Activated CD8-positive, alpha-beta memory T cell treated with anti-CD3 and anti-CD28 coated beads, Interleukin-2, amount 50 U/mL, for 24 hours (primary cell): ENCODE results near the gene SETD2.

ENCODE experiments used
- DNase-seq: peaks from one replicate; pipeline ENCODE4 v3.0.0-alpha.2; 2020; ENCODE audit errors: extremely low read depth

SETD2 gene

GRCh38 chr3:46985588-46985987 is 178.3 kb downstream of the SETD2 start:
- DNase-seq, result no peak

DNA sequence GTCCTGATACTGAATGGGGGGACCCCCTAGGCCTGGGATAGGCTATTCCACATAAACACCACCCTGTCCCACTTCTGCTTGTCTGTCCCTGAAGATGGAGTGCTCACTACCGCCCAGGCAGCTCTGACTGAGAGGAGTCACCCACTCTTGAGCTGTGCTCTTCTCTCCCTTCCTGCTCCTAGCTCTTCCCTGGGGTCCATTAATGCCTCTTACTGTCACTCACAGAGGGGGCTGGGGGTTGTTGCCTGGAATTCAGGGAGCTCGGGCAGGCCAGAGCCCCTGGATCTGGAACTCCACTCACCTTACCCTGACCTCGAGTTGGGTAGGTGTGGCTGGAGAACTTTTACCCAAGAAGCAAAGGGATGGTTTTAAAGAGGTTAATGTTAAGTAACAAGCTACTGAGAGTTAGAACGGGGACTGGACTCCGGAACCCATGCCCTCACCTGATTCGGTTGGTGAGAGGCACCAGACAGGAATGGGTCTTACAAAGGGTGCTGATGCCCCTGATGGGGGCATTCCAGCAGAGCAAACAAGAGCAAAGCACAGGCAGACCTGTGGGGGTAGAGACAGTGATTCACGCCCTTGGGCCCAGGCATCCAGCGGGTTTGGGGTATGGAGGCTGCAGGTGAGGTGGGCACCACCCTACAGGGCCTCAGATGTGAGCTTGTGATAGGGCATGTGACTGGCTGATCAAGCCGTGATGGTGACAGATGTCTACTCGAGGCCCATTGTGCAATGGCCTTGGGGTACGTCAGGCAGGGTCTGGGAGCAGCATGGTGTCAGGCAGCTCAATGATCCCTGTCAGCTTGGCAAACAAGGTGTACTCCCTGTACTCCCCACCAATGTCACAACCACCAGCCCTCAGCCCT is 179.1 kb downstream of the SETD2 start:
- no peak for DNase-seq

- no peak for DNase-seq
These were observed 181.4 kb downstream of the SETD2 start for GRCh38 chr3:46982546-46982945.

DNA sequence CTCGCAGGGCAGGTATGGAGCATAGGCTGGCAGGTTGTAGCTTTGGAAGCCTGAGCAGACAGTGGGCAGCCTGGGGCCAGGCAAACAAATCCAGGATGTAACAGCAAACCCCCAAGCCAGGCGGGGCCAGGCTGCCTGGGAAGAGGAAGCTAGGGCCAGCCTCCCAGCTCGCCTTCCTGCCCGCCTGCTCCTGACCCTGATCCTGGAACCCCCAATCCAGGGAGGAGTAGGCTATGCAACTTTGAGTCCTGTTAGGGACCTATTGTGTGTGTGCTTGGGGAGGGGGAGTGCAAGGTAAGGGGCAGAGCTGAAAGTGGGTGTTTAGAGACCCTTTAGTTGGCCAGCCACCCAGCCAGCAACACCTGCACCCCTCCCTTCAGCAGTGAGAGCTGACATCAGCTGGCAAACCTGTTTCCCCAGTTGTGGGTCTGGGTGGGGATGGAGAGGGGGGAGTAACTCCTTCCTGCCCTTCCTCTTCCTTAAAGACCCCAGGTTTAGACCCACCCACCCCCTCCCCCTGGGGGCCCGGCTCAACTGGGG is 181.9 kb downstream of the SETD2 start:
- no peak for DNase-seq

GRCh38 chr3:46979958-46980497 is 183.9 kb downstream of the SETD2 start:
- DNase-seq, result no peak

DNA sequence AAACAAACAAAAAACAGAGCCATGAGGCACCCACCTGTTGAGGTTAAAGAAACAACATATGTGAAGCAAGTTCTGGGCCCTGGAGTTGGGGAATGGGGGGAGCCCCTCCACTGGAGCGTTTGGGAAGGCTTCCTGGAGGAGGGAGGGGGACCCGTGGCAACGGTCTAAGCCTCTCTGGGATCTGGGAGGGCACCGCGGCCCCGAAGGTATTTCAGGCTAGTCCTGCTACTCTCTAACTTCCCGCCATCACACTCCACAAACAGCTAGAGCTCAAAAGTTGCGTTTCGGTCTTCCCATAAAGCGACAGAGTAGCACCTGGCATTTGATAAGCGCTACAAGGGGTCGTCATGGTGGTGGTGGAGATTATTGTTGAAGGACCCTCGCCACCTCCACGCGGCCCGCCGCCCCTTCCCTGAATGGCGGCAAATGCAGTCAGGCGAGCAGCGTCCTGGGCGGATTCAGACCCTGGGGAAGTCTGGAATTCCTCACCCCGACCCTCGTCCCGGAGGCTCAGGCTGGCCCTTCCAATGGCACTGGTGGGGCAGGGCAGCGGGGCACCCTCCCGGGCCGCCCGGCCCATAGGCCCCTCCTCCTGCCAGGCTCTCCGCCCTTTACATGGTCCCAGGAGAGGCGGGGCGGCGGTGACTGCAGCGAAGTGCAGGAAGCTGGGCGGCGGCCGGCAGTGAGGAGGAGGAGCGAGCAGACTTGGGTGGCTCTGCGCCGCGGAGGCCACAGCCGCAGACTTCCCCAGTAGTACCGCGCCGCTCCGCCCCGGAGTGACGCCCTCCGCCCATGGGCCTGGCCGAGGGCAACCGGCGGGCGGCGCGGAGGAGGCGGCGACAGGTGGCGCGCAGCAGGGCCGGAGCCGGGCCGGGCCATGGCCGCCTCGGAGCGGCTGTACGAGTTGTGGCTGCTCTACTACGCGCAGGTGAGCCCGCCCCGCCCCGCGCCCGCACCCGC is 184.6 kb downstream of the SETD2 start, which contains the start of gene NBEAL2:
Gene NBEAL2, plus strand, starts transcription at position 682 of the 960 bp plus-strand sequence. Its CDS starts 196 bp downstream, at position 878.
- peak; percentile 91 for DNase-seq

- DNase-seq, result no peak
These were observed 185.5 kb downstream of the SETD2 start for GRCh38 chr3:46978381-46978780.

- no peak for DNase-seq
These were observed 186.1 kb downstream of the SETD2 start for GRCh38 chr3:46977811-46978195.

- peak; percentile 92 for DNase-seq
These were observed 187.4 kb downstream of the SETD2 start, which contains the start of gene CCDC12 for GRCh38 chr3:46976326-46977190. Gene CCDC12 (minus strand): TSS chr3:46976745. CDS start chr3:46976732, 13 bp downstream.

DNA sequence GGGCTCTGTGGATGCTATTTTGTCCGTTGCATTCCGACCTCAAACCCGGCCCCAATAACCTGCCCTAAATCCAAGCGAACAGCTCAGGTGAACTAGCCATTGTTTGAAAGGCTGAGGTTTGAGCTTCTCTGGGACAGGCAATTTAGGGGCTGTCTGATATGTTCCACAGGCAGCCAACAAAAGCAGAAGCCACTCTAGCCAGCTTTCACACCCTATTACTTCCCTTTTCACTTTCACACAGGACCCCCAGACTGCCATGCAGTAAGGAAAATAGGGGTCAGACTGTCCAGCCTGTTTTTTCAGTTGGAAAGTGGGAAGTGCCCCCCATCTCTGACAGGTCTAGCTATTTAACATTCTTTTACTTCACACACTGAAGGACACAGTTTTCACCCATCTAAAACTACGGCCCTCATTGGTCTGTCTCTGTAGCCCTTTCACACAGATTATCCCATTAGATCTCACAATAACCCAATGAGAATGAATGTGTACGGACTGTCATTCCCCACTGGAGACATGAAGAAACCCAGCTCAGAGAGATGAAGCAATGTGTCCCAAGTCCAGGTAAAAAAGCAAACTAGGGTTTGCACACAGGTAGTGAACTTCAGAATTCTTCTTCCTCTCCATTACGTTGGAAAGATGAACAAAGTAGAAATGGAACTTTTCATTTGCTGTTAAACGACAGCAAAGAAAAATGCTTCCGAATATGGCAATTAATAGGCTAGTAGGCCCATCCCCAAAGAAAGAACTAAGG is 189.3 kb downstream of the SETD2 start:
- DNase-seq, result no peak

GRCh38 chr3:46972396-46972795 is 191.5 kb downstream of the SETD2 start:
- no peak for DNase-seq

GRCh38 chr3:46971742-46972141 is 192.2 kb downstream of the SETD2 start:
- no peak for DNase-seq

GRCh38 chr3:46971151-46971550 is 192.8 kb downstream of the SETD2 start:
- no peak for DNase-seq

GRCh38 chr3:46970391-46971091 is 193.4 kb downstream of the SETD2 start:
- no peak for DNase-seq

DNA sequence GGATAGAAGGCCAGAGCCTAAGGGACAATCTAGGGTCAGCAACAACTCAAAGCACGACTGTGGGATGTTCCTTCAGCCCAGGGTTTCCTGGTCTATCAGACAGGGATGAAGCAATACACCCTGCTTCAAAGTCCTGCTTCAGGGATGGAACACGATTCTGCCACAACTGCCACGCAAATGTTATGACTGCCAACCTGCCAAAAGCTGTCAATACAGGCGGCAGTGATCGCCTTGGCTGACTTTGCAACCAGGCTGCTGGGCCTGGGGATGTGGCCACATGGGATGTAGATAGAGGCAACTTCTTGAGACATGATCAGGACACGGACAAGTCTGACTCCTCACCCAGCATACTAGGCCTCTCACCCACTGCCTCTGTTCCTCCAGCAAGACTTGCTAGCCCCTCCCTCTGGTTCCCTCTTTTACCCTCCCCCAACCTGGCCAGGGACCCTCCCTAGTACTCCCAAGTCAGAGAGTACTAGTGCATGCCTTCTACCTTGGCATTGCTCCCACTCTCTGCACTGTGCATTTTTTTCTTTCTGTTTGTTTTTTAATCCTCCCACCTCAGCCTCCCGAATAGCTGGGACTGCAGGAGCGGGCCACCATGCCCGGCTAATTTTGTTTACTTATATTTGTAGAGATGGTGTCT is 195.0 kb downstream of the SETD2 start:
- DNase-seq, result no peak

- no peak for DNase-seq
These were observed 197.1 kb downstream of the SETD2 start for GRCh38 chr3:46966811-46967210.
